ENCODE data around the gene CUL1.
"Not testable (repeated sequence)": the region's sequence is repeated elsewhere in the genome, so short reads cannot be mapped to it uniquely, and the experiment has no call there.

Gene CUL1

DNA sequence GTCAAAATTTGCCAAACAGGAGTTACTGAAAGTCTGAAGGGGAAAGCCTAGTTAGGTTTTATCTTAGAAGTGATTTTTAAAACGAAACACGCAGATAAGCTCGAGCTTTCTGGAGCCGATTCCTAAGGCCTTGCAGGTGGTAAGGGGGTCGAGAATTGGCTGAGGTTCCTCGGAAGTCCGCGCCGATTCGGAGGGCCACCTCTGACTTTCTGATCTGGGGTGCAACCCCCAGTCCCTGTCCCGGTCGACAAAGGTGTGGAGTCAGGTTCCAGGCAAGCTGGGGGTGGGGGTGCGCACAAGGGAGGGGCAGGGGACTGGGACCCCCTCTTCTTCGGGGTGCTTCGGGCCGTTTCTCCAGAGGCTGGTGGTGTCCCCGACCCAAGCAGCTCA is 701 bp upstream of the CUL1 start:
- no peak for DNase-seq

DNA sequence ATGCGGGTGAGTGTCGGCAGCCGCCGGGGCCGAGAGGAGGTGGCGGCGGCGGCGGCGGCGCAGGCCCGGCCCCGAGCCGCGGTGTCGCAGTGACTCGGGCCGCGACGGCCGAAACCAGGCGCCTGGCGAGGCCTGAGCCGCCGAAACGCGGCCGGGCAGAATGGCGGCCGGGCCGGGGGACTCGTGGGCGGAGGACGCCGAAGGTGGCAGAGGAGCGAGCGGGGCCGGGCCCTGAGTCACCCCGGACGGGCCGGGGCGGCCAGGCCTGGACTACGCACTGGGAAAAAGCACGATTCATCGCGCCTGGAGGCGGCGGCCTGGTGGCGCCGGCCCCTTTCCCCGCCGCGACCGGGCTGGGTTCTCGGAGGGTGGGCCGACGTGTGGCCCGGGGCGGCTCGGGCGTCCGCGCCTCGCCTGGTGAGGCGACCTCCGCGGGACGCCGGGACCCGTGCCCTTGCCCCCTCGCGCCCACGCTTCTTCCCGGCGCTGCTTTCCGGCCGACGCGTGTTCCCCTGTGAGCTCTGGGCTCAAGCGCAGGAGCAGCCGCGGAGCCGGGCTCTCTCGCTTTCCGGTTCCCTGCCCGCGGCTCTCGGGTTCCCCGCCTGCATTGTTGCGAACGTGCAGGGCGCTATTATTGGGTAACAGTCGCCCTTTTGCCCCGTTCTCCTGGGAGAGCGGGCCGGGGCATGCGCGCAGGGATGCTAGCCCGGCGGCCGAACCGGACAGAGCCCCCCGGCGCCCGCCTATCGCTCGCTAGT is 500 bp downstream of the CUL1 start:
- DNase-seq: peak; percentile 60

DNA sequence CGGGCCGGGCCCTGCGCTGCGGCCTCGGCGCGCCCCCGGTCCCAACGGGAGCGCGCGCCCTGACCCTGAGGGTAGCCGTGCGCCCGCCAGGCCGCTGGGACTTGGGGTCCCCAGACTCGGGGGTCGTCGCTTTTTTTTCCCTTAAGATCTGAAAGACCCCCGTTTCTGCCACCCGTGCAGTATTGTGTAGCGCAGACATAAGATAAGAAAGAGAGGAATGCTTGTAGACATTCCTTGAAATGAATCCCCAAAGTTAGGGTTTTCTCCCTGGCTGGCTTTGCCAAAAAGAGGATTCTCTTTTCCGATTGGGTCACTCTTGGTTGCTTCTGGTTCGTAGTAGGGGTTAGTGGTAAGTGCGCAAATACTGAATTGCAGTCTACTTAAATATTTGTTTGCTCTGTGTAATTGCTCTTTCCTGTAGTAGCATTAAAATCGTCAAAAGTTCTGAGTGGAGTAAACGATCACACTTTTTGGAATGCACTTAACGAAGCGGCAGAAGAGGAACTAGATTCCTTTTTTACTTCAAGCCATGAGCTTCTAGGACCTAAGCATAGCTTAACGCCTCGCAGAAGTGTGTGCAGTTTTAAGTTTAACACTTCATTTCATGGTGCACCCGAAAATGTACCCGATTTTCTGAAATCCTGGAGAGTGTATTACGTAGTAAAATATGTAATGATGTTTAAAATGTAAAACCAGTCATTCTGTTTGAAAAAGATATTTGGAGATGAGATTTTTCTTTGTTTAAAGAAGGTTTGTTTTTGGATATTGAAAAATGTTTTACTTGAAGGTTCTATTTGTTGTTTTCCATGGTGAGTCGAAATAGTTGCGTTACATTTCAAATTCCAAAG is 1.3 kb downstream of the CUL1 start:
- no peak for DNase-seq

DNA sequence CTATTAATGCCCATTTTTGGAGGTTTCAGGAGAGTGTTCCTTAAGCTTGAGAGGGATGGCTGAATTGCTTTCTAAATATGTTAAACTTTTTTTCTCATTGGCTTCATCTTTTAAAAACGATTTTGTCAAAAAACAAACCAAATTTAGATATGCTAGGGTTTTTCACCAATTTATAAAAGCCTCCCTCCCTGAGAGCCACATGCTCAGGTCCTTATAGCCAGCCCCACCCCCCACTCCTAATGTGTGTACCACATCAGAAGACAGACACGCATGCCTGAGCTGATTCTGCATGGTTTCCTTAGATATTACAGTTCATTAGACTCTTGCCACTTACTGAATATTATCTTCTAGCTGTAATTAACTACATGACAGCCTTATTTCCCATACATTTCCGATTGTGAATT is 2.0 kb downstream of the CUL1 start:
- peak; percentile 41 for DNase-seq

DNA sequence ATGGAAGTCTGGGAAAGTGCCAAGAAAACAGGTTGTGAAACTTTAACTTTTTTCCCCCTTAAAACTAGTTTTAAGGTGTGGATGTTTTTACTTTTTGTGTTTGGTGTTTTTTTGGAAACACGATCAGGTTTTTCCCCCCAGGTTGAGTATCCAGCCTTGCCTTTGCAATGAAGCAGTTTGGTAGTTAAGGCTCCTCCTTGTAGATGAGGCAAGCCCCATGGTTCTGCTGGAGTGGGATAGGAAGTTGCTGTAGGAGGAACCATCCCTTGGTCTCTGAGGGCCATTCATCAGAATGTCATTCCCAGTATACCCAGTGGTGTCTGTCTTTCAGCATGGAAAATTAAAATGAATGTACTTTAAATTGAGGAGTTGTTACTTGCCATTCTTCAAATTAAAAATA is 2.7 kb downstream of the CUL1 start:
- DNase-seq: no peak

DNA sequence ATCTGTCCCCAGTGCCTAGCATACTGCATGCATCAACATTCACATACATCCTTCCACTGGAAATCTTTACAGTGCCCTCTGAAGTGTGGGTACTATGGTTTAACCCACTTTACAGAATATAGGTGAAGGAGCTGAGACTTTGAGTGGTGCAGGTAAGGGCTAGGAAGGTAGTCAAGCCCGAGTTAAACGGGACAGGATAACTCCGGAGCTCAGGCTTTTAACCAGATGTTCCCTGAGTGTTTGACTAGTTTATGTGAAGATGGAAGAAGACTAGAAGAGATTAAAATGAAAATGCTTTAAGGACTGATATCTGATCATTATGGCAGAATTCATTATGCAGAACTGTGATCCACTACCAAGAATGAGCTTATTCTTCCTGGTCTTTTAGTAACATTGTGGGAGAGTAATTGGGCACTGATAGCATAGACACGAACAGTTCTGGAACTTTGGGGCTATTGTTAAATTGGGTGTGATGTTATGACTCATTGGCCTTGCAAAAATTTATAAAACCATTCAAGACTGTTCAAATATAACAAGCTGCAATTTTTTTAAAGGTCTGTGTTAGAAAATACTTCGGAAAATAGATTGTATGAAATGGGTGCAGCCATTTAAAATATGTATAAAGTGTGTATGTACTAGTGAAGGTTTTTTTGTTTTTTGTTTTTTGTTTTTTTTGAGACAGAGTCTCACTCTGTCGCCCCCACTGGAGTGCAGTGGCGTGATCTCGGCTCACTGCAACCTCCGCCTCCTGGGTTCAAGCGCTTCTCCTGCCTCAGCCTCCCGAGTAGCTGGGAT is 4.4 kb downstream of the CUL1 start:
- no peak for DNase-seq

DNA sequence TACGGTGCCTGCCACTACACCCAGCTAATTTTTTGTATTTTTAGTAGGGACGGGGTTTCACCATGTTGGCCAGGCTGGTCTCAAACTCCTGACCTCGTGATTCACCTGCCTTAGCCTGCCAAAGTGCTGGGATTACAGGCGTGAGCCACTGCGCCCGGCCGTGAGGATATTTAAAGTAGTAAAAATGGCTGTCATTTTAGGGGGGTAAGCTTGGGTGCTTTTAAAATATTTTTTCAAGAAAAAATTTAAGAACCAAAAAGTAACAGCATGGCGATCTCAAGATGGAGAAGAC is 4.9 kb downstream of the CUL1 start:
- not testable (repeated sequence) for DNase-seq

DNA sequence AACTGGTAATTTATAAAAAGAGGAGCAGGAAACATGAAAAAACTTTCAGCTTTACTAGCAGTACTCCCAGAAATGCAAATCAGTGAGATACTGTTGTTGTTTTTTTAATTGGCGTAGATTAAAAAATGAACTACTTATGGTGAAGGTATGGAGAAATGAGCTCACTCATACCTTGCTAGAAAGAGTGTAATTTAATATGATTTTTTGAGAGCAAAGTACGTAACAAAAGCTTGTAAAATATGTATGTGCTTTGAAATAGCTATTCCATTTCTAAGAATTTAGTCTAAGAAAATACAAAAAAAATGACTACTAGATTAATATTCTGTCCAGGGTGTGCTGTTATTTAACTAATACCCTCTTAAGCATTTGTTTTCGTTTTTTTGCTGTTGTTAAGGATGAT is 5.5 kb downstream of the CUL1 start:
- DNase-seq: no peak

DNA sequence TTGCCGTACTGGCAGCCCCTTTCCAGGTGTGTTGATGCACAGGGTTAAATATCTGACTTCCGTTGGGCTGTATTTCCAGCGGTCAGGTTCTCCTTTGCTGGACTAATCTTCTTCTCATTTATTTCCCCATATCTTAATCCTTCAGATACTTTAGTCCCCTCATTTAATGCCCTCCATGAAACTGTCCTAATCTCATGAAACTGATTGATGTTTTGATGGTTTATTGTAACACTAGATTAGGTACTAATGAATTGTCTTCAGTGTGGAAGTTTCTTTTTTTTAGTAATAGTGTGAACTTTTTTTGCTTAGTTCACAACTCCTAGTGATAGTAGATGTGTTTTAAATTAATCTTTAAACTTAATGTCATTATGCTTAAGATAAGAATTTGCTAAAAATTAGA is 6.3 kb downstream of the CUL1 start:
- DNase-seq: no peak

DNA sequence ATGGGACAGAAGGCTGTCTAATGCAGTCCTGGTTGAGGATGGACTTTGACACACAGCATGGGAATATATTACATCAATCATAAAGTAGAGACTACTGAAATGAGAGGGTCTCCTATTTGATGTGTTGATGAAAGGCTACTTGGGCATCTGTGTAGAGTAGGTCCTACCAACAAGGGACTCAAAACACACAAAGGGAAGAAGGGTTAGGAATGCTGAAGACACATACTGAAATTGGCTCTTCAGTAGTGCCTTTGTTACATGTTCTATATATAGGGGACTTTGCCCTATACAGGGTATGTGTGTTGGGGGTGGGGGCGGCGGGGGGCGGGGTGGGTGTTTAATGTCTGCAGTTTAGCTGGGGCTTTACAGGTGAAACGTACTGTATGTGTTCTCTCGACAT is 7.7 kb downstream of the CUL1 start:
- DNase-seq: no peak

DNA sequence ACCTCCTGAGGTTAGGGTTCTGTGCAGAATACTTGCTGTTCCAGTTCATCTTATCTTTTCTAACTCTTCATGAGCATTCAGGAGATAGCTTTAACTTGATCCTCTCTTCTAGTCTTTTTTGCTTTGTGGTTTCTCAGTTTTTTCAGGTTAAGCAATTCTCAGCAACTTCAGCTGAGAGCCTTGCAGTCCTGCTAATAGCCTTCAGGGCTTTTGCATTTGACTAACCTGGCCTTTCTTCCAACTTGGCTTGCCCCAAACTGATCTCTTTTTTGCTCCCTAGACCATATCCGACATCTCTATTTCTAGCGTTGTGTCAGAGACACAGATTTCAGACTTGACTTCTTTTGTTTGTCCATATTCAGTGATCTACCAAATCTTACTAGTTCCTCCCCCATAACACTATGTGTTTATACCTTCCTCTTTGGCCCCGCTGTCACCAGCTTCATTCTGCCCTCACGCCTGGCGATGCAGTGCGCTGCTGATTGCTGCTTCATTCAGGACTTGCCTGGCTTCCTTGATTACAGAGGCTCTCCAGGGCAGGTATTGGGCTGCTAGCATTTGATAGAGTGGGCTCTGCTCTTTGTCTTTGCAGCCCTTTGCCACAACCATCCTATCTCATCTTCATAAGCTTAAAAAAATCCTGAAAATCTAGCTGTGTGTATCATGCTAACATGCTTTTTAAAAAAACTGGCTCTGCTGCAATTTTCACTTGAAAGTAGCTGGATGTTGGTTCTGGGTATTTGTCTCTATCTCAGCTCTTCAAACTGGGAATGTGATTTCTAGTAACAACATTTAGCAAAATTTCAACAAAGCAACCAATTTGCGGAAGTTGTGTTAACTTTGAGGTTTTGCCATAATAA is 9.6 kb downstream of the CUL1 start:
- DNase-seq: no peak

DNA sequence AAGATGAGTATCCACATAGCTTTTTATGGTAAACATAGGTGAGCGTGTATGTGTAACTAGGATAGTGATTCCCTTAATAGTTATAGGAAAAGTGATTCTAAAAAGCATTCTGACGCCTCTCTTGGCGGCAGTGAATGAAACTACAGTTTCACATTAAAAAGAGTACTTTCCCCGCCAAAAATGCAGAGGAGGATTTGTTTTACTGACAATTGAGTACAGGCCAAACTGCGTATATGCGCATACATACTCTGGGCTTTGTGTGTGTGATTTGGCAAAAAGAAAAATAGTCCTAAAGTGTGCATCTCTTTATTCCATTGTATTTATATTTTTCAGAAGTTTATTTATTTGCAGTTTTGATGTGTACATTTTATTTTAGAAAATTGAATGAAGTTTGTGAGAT is 10.3 kb downstream of the CUL1 start:
- DNase-seq: no peak

DNA sequence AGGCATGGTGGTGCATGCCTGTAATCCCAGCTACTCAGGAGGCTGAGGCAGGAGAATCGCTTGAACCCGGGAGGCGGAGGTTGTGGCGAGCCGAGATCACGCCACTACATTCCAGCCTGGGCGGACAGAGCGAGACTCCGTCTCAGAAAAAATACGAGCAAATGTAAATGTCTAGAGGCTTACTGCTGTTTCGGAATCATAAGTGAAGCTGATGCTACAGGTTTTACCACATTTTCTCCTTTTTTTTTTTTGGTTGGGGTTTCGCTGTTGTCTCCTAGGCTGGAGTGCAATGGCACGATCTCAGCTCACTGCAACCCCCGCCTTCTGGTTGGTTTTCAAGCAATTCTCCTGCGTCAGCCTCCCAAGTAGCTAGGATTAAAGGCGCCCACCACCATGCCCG is 11.7 kb downstream of the CUL1 start:
- DNase-seq: not testable (repeated sequence)

DNA sequence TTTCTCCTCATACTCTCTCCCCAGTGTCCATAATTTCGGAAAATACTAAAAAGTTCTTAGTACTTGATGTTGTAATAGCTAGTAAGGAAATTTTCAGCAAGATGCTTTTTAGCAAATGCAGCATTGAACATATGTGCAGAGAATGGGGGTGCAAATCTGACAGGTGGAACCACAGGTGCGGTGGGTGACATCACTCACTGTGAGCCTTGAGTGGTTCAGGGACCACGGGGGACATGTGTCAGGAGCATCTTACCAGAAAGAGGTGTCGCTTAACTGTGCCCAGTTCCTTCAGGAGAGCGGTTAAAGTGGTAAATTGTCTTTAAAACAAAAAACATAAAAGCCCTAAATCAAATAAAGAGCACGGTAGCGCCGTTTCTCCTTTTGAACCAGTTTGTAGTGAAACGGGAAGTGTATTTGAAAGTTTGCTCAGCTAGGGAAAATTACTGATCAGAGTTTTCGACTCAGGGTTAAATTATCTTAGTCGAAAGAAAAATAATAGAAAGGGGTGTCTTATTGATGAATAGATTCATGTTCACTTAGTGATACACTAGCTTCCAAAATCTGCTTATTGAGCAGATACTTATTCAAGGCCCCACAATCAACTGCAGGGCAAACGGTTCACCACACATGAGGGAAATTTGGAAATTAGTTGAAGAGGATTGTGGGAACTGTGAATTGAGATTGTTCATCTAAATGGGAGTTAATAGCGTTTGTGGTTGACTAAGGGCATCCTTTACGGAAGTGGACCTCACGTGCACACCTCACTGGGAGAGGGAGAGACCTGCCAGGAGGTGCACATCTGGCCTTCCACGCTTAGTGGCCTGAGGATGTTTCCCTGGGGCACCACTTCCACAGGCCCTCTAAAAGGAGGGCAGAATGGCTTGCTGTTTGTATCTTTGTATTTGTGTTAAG is 12.7 kb downstream of the CUL1 start:
- DNase-seq: no peak

DNA sequence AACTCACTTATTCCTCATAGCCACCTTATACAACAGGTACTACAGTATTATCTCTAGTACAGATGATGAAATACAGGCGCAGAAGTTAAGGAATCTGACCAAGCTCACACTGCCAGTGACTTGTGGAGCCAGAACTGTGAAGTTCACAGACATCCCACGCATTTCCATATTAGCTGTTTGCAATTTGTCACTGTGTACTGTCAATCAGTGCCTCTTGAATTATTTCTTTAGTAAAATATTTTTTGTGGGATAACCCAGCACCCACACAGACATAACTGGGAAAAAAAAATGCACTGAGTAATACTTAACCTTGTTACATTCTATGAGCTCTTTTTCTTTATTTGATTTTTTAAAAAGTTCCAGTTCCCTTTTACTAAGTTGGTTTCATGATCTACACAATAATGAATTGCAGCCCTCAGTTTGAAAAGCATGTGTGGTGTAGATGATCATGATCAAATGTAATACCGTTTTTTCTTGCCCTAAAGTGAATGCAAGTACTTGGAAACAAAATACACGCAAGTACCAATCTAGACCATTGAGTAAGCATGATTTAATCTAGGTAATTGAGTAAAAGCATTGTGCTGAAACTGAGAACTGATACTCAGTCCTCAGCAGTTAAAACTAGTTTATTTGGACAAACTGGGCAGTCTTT is 14.1 kb downstream of the CUL1 start:
- DNase-seq: no peak

DNA sequence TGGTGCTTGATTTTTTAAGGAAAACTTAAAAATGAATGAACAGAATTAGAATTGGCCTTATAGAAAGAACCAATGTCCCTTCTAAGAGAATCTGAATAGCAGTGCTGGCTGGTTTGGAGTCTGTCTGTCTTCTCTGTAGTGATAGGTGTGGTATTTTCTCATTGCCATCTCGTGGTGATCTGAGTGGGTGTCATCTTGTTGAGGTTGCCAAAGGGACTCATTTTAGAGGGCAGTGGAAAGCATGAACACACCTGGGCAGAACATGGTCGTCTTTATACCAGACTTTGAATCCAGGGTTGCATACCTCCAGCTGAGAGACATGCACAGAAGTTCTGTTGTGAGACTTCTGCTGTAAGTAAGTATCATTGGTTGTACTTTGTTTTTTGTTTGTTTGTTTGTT is 15.8 kb downstream of the CUL1 start:
- DNase-seq: no peak

DNA sequence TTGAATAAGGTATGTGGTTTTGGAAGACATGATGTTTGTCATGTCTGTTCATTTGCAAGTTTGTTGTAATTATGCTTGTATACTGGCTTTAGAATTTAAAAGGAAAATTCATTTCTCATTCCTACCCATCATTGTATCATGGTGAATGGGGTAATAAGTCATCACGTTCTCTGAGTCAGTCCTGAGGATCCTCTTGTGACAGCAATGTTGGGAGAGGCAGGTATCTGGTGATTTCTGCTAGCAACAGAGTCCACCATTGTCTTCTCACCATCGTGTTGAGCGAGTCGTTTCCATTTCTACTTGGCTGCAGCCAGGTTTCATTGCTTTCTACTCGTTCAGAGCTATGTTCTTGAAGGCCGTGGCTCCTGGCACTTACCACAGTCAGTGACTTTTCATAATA is 16.3 kb downstream of the CUL1 start:
- DNase-seq: no peak

DNA sequence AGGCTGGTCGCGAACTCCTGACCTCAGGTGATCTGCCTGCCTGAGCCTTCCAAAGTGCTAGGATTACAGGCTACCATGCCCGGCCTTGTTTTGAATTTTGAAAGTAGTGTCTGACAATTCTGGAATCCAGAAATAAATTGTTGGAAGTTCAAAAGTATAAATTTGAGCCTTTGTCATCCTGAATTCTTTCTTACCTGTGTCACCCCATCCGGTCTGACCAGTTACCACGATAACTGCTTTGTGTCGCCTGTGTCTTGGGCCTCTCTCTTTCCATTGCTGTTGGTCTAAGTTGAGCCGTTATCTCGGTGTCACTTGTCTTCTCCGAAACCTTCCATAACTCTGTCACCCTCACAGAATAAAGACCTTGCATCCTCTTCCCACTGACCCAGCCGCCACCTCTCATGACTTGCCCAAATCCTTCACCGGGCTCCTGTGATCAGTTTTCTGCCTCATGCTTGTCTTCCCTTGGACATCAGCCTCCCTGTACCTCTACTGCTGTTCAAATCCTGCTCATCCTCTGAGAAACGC is 18.6 kb downstream of the CUL1 start:
- no peak for DNase-seq

DNA sequence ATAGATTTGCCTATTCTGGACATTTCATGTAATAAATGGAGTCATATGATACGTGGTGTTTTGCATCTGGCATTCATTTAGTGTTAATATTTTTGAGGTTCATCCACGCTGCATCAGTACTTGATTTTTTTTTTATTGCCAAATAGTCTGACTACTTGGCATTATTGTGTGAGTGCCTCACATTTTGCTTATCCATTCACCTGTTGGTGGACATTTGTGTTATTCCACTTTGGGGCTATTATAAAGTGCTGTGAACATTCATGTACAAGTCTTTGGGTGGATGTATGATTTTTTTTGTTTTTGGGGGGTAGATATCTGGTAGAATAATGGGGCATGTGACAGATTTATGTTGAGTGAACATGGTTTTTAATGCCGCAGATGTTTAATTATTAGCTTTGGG is 19.7 kb downstream of the CUL1 start:
- DNase-seq: no peak

DNA sequence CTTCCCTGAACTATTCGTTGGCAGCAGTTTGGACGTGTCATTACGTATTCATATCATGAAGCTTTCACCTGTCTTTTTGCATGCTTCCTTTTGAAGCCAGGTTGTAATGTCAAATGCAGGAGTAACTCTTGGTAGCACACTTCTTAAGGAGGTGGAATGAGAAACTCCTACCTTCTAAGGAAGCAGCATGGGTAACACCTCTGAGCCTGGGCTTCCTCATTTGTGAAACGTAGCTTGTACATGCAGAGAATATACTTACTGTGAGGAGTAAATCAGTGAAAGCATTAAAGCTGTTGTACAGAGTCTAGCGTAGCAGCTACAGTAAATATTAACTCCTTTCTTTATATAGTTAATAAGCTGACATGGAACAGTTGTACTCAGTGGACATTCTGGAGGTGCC is 21.1 kb downstream of the CUL1 start:
- DNase-seq: no peak

DNA sequence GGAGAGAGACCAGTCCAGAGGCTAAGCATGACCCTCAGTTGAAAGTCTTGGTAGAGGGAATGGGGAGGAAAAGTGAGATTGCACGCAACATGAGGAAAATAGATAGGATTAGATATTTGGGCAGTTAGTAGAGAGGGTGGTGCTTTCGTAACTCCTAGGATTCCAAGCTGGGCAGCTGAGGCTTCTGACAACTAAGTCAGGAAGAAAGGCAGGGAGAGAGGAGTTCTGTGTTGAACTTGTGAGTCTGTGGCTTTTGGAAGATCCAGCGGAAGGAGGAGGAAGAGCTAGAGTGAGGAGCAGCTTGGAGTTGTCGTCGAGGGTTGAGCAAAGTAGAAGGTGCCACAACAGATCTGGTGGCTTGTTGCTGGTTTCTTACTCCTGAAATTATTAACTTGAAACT is 21.8 kb downstream of the CUL1 start:
- no peak for DNase-seq

All from stimulated activated CD4-positive, alpha-beta T cell treated with anti-CD3 and anti-CD28 coated beads, Interleukin-12 subunit alpha, Interleukin-12 subunit beta, amount 100 ng/mL, for 4 hours (primary cell).